H1 (cell line): ENCODE results near the gene CERS3. TPM values are rescaled to one million over a fixed set of nuclear protein-coding genes. Genes with fewer than 3 reads are reported as not detected.

Experiments
- GTF2F1 ChIP-seq: IDR thresholded peaks from 2 replicates; pipeline ENCODE4 v1.6.1; 2012; ENCODE audit warnings: low read depth, low read length, improper control_type of control experiment, borderline replicate concordance
- HDAC2 ChIP-seq, 2 experiments: fragments of 300-600 bp in 1 of 2; sonication (generic) in 1 of 2; IDR thresholded peaks; 2 replicates each; pipeline ENCODE4 v1.6.1; 2011 to 2012; ENCODE audit warnings: low read depth in 2 of 2, low read length in 2 of 2, mild to moderate bottlenecking in 2 of 2, moderate library complexity in 2 of 2, borderline replicate concordance in 1 of 2, inconsistent platforms in 1 of 2
- RXRA ChIP-seq: IDR thresholded peaks from 2 replicates; pipeline ENCODE4 v1.6.1; 2011; ENCODE audit warnings: low read depth, mild to moderate bottlenecking, low read length, moderate library complexity; ENCODE audit not compliant: insufficient read depth
- SUZ12 ChIP-seq: fragments of 200-600 bp; sonication (generic); IDR thresholded peaks from 2 replicates; pipeline ENCODE4 v1.6.1; 2012; ENCODE audit warnings: mild to moderate bottlenecking, inconsistent platforms, low read length, moderate library complexity, mixed read lengths
- ZNF274 ChIP-seq: IDR thresholded peaks from 2 replicates; pipeline ENCODE4 v1.7.0; 2012; ENCODE audit warnings: low read length, borderline replicate concordance; ENCODE audit errors: extremely low read depth
- polyA plus RNA-seq, 7 experiments: library from polyadenylated mRNA; depleted of rRNA in 3 of 7; stranded (reverse) in 5 of 7; unstranded in 2 of 7; fragments of >200 nt in 5 of 7; fragments of 200-250 nt in 2 of 7; gene quantifications; 1 replicate in 5 of 7; 2 replicates in 1 of 7; 4 replicates in 1 of 7; pipeline versions ENCODE4 v1.2.1 to v1.2.3, GENCODE V29; 2011 to 2013; ENCODE audit warnings: missing spikeins in 2 of 7, mixed read lengths in 2 of 7
- total RNA-seq: library from RNA; stranded (reverse); fragmentation: NEBNext Ultra II Directional; extraction: Animal tissue kit (Norgen Biotek cat#: 25700); gene quantifications from 2 replicates; pipeline ENCODE4 v1.2.1, GENCODE V29; 2021
- TF ChIP-seq, protein P1 (sequence below): IDR thresholded peaks from 2 replicates; pipeline ENCODE4 v1.6.1; 2012; ENCODE audit warnings: inconsistent platforms

Gene CERS3
- total and polyA plus RNA-seq, 2 of the 8 experiments (the other 6 are each of a cell fraction or from before 2014, with no cell fraction given): 0.62 TPM; not detected in 1

GRCh38 chr15:100493213-100493612, 35.5 kb downstream of the CERS3 start (continued):
- TF ChIP-seq, protein P1, sequence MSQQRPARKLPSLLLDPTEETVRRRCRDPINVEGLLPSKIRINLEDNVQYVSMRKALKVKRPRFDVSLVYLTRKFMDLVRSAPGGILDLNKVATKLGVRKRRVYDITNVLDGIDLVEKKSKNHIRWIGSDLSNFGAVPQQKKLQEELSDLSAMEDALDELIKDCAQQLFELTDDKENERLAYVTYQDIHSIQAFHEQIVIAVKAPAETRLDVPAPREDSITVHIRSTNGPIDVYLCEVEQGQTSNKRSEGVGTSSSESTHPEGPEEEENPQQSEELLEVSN: no peak
- TF ChIP-seq RXRA (no peak), SUZ12 (no peak), GTF2F1 (no peak), HDAC2 (IDR thresholded peaks at IDR 0.05; ENCODE audit: borderline replicate concordance in 1 of 2, low read depth in 2 of 2, low read length in 2 of 2) (no peak), ZNF274 (no peak)
